ENCODE data around the gene POLD4. TPM values are rescaled to one million over a fixed set of nuclear protein-coding genes. Genes with fewer than 3 reads are reported as not detected.
"Not testable (repeated sequence)": the region's sequence is repeated elsewhere in the genome, so short reads cannot be mapped to it uniquely, and the experiment has no call there.

Gene POLD4
- total and polyA plus RNA-seq, 10 donors, result 81.4 to 290 (median 128) TPM

GRCh38 chr11:67321313-67321871, 32.0 kb downstream of the POLD4 start:
- 71 to 91% (median 84%) methylated on average over 6 of the region's 6 CpGs for WGBS, 5 donors
- DNase-seq, result no peak
- Histone ChIP-seq H3K4me1 (peaks cover 4 to 41% (median 23%) of the 10 kb centered on the region in 6 donors), H3K36me3 (no peaks in the 10 kb centered on the region), H3K4me3 (no peak overlapping the region), H3K27me3 (replicated peaks in 1 of 7) (no peaks in the 10 kb centered on the region), H3K27ac (peak overlapping the region in 3 of 8 donors; percentile 6 to 31 (median 23)), H3K9me3 (no peaks in the 10 kb centered on the region)
- intact Hi-C loops (cut with DNase I; ENCODE audit: low total_unique reads), result no loop called here
- no peak for TF ChIP-seq POLR2AphosphoS5 (IDR thresholded peaks at IDR 0.05)
- TF ChIP-seq POLR2A (IDR thresholded peaks at IDR 0.05), result no peak
- no peak for TF ChIP-seq CTCF (IDR thresholded peaks at IDR 0.05 in 8 of 11, conservative IDR thresholded peaks at IDR 0.05 in 3 of 11)

GRCh38 chr11:67320691-67321090, 32.7 kb downstream of the POLD4 start:
- intact Hi-C loops (cut with DNase I; ENCODE audit: low total_unique reads), result no loop called here
- TF ChIP-seq POLR2AphosphoS5 (IDR thresholded peaks at IDR 0.05) (peak in 1 of 3 donors; percentile 25), CTCF (IDR thresholded peaks at IDR 0.05 in 8 of 11, conservative IDR thresholded peaks at IDR 0.05 in 3 of 11) (no peak), POLR2A (IDR thresholded peaks at IDR 0.05) (no peak)
- H3K9me3 ChIP-seq, result no peaks in the 10 kb centered on the region
- DNase-seq, result no peak
- 66 to 90% (median 81%) methylated on average over 2 of the region's 2 CpGs for WGBS, 5 donors
- no peaks in the 10 kb centered on the region for H3K36me3 ChIP-seq
- no peak overlapping the region for H3K4me3 ChIP-seq
- peak overlapping the region in 3 of 8 donors; percentile 6 to 31 (median 23) for H3K27ac ChIP-seq
- H3K27me3 ChIP-seq (replicated peaks in 1 of 7), result no peaks in the 10 kb centered on the region
- H3K4me1 ChIP-seq, result peaks cover 5 to 43% (median 25%) of the 10 kb centered on the region in 6 donors

GRCh38 chr11:67320011-67320410, 33.3 kb downstream of the POLD4 start:
- Histone ChIP-seq H3K27me3 (replicated peaks in 1 of 7) (no peaks in the 10 kb centered on the region), H3K36me3 (no peaks in the 10 kb centered on the region), H3K4me1 (peaks cover 5 to 43% (median 25%) of the 10 kb centered on the region in 6 donors), H3K27ac (no peak overlapping the region), H3K9me3 (no peaks in the 10 kb centered on the region), H3K4me3 (no peak overlapping the region)
- intact Hi-C loops (cut with DNase I; ENCODE audit: low total_unique reads), result no loop called here
- no peak for TF ChIP-seq POLR2AphosphoS5 (IDR thresholded peaks at IDR 0.05)
- TF ChIP-seq POLR2A (IDR thresholded peaks at IDR 0.05), result no peak
- no peak for TF ChIP-seq CTCF (IDR thresholded peaks at IDR 0.05 in 8 of 11, conservative IDR thresholded peaks at IDR 0.05 in 3 of 11)
- no peak for DNase-seq
- WGBS, 5 donors, result 87 to 93% (median 91%) methylated on average over 3 of the region's 3 CpGs

GRCh38 chr11:67318876-67319275, 34.5 kb downstream of the POLD4 start:
- H3K27ac ChIP-seq; DNase-seq; H3K27me3 ChIP-seq (replicated peaks in 1 of 7); intact Hi-C loops (cut with DNase I; ENCODE audit: low total_unique reads); H3K36me3 ChIP-seq; H3K9me3 ChIP-seq: not testable (repeated sequence)
- Histone ChIP-seq H3K4me3 (peak overlapping the region in 4 of 8 donors; percentile 81 to 97 (median 92)), H3K4me1 (peaks cover 5 to 43% (median 25%) of the 10 kb centered on the region in 6 donors)
- 92 to 97% (median 95%) methylated on average over 12 of the region's 12 CpGs for WGBS, 5 donors

Data from spleen (tissue), 11 donors.